ENCODE results near the gene SEC61A1.

Gene SEC61A1

DNA sequence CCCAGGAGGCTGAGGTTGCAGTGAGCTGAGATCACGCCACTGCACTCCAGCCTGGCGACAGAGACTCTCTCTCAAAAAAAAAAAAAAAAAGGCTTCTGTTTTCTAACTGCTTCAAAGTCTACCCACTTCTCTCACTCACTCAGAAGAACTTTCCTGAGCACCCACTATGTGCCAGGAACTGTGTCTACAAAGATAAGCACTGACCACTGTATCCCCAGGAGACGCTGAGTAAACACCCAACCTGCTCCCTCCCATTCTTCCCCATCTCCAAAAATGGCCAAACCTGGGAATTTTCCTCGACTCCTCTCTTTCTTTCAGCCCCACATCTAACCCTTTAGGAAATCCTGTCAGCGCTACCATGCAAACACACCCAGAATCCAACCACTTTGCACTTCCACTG is 58.9 kb downstream of the SEC61A1 start:
- no peak for DNase-seq (ENCODE audit: low read depth in 2 of 2, low spot score in 1 of 2)

DNA sequence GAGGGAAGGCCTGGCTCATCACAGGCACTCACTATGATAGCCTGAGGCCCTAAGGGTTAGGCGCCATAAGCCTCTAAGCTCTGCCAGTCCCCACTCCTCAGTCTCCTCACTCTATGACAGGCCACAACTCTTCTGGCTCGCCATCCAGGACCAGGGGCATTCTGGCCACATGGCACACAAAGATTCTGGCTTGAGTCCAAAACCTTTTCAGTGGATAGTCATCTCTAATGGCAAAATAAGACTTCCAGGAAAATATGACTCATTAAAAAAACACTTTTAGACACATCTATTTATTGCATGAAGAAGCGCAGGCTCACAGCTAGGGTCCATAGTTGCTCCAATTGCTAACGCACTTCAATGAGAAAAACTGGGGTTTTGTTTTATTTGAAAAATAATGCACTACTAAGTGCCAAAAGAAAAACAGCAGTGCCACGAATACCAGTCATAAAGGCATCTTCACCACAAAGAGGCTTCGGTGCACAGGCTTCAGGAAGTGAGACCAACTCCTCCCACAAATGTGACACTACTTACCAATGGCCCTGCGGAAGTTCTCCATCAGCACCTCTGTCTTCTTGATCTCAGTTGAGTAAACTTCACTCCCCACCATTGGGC is 60.2 kb downstream of the SEC61A1 start:
- DNase-seq (ENCODE audit: low read depth in 2 of 2, low spot score in 1 of 2): no peak

DNA sequence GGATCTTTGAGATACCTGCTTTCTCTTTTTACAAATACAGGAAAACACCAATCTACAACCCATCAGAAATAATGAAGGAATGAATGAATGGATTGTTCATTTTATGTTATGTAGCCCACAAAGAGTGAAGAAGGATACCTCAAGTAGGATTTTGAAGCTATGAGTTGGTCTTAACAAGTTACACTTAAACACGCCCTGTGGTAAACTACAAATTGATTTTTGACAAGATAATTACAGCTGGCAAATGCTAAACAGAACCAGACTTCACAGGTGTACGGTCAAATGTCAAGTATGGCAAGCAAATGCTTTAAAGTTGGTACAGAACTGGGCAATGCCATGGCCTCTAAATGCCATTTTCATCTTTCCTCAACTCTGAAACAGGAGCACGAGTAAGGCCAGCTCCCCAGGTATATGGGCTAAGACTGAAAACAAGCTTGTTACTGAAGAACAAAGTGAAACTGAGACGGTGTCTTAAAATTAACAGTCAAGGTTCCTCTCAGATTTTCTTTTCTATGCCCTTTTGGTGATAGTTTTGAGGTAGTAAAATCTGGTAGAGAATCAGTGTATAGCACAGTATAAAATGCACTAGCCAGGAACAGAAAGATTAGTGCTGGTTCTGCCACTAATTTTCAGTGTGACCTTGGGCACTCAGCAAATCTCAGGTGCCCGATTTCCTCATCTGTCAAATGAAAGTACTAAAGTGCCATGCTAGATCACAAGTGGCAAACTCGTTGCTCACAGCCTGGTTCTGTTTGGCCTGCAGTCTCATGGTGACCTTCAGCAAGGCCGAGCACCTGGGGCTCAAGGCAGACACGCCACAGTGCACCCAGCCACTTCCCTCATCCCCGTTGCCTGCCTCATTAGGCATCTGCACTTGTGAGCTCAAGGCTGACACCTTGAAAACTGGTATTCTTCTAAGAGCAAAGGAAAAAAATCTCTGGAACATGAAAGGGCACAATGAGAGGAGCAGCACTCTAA is 61.9 kb downstream of the SEC61A1 start:
- DNase-seq (ENCODE audit: low read depth in 2 of 2, low spot score in 1 of 2): no peak

Measured in stimulated activated CD8-positive, alpha-beta memory T cell treated with anti-CD3 and anti-CD28 coated beads, Interleukin-4, amount 100 ng/mL, for 1 hour (primary cell).